ENCODE measurements around the gene TFAP2C.

The TFAP2C gene

DNA sequence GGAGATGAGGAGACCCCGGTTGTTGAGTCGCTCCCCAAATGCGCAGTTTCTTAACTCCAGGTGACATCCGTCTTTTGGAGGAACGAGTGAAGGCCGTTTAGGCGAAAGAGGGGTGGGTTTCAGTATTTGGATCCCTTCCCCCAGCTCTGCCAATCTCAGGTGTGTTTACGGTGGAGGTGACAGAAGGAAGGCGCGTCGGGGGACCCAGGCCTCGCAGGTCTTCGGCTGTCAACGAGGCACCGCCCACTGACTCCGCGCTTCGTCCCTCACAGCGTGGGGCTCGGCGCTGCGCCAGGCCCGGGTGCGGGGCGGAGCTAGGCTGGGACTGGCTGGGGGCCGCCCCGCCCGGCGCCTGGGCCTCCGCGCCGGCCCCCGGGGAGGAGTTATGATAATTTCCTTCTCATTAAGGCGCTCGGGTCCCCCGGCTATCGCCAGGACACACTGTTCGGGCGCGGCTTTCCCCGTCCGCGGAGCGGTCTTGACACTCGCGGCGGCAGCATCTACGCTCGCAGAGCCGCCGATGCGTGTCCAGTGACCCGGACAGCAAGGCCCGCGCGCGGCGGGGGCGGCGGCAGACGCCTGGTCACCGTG lies at the start of gene TFAP2C:
TSS of gene TFAP2C (plus strand) at position 434 of the 591 bp plus-strand sequence. CDS start 239 bp downstream, outside the sequence.
- no peak for DNase-seq (ENCODE audit: low read depth)

GRCh38 chr20:56580226-56580625 lies 48.9 kb upstream of the TFAP2C start:
- DNase-seq (ENCODE audit: low read depth): no peak

DNA sequence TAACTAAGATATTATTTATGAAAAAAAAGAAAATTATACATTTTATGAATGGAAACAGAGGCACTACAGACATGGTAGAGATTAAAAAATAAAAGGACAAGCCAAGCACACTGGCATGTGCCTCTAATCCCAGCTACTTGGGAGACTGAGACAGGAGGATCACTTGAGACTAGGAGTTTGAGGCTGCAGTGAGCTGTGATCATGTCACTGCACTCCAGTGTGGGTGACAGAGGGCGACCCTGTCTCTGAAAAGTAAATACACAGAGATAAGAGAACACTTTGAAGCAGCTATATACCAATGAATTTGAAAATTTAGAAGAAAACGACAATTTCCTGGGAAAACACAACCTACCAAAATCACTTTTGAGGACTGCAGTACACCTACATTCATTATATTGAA lies 47.4 kb upstream of the TFAP2C start:
- DNase-seq (ENCODE audit: low read depth): no peak

GRCh38 chr20:56582542-56582941 lies 46.6 kb upstream of the TFAP2C start:
- no peak for DNase-seq (ENCODE audit: low read depth)

DNA sequence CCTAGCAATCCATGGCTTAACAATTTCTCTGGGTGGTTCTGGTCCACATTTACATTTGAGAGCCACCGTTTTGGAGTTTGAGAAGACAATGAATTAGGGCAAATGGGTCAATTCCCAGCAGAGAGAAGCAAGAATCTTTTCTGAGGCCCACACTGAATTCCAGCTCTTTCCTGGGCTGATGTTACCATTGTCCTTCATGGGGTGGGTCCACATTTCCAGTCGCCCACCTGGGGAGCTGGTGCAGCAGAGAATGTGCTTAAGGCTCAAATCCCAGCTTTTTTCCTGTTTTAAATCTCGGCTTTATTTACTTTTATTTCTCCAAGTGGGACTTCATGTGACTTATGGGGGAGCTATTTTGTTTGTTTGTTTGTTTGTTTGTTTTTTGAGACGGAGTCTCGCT lies 44.2 kb upstream of the TFAP2C start:
- DNase-seq (ENCODE audit: low read depth): no peak

- DNase-seq (ENCODE audit: low read depth): no peak
These were observed 41.6 kb upstream of the TFAP2C start for GRCh38 chr20:56587307-56588041.

DNA sequence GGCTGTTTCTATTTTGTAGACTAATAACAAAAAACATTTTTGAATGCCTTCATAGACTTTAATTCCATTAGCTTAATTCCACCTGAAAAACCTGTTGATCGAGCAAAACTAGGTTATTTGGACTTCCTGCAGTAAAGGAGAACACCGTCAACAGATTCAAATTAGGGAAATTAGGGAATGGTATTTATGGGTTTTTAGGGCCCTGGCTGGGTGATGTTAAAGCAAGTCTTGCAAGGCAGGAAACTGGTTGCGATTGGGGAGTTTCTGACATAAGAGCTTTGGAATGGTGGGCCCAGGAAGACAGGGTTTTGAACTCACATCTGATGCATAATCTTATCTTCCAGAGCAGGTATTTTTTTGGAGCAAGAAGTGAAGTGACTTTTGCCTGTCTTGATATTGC lies 40.1 kb upstream of the TFAP2C start:
- DNase-seq (ENCODE audit: low read depth): no peak

GRCh38 chr20:56589633-56590032 lies 39.5 kb upstream of the TFAP2C start:
- DNase-seq (ENCODE audit: low read depth): no peak

DNA sequence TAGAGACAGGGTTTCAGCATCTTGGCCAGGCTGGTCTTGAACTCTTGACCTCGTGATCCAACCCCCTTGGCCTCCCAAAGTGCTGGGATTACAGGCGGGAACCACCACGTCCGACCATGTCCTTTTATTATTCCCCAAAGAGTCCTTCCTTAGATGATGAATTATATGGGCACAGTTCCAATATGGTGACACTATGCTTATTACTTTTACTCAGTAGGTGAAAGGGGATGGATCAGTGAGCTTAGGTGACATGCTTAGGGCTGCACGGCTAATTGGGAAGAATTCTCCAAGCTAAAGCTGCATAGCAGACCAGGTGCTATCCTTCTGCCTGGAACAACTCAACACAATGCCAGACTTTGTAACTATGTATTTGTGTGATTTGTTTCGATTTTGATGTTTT lies 38.2 kb upstream of the TFAP2C start:
- no peak for DNase-seq (ENCODE audit: low read depth)

DNA sequence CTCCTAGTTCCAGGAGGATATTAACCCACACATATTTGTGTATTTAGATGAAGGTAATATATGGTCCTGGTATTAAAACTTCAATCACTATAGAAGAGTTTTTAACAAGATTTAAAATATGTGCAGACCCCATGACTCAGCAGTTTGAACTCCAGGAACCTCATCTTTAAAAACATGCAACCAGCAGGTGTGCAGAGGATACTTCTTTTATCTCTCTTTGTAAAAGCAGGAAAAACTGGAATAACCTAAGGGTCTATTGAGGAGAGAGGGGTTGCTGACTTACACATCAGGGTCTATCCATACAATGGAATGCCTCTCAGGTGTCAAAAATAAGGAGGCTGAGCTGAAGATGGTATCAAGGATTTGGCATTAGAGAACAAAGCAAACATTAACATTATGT lies 36.9 kb upstream of the TFAP2C start:
- DNase-seq (ENCODE audit: low read depth): no peak

DNA sequence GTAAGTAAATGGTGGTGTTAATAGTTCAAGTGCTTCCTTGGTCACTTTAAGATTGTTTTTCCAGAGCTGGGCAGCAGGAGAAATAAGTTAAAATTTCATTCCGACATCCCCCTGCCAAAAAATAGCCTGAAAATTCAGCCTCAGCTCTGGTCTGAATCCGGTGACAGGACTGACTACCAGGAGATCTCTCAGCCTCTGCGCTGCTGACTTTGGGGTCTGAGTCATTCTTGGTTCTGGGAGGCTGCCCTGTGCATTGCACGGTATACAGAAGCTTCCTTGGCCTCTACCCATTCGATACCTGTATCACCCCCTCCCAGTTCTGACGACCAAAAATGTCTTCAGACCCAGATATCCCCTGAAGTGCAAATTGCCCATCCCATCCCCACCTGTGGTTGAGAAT lies 36.3 kb upstream of the TFAP2C start:
- DNase-seq (ENCODE audit: low read depth): no peak

GRCh38 chr20:56595746-56596475 lies 33.2 kb upstream of the TFAP2C start:
- no peak for DNase-seq (ENCODE audit: low read depth)

- DNase-seq (ENCODE audit: low read depth): no peak
These were observed 27.9 kb upstream of the TFAP2C start for GRCh38 chr20:56601166-56601565.

DNA sequence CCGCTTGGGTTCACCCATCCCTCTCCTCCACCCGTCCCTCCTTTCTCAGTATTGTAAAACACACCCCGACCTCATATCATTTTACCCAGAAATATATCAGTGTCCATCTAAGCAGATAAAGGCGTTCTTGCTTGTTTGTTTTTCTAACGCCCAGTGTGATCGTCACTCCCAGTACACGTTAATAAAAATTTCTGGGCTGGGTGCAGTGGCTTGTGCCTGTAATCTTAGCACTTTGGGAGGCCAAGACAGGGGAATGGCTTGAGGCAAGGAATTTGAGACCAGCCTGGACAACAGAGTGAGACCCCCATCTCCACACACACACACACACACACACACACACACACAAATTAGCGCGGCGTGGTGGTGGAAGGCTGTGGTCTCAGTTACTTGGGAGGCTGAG lies 24.4 kb upstream of the TFAP2C start:
- DNase-seq (ENCODE audit: low read depth): no peak

GRCh38 chr20:56605261-56605996 lies 23.7 kb upstream of the TFAP2C start:
- DNase-seq (ENCODE audit: low read depth): no peak

GRCh38 chr20:56606174-56606945 lies 22.7 kb upstream of the TFAP2C start:
- no peak for DNase-seq (ENCODE audit: low read depth)

GRCh38 chr20:56607061-56607704 lies 21.9 kb upstream of the TFAP2C start:
- no peak for DNase-seq (ENCODE audit: low read depth)

DNA sequence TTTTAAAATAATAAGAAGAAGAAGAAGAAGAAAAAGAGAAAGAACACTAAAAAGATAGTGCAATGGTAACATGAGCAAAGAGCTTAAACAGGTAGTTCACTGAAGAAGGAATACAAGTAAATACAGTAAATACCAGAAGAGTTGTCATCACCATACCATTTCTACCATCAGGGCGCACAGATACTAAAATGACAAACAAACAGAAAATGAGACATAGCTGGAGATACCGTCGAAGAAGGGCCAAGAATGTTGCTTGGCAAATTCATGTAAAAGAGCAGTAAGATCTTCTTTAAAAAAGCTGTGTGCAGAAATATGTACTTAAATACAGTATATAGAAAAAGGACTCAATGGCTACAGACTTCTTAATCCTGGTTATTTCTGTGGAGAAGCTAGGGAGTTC lies 20.7 kb upstream of the TFAP2C start:
- no peak for DNase-seq (ENCODE audit: low read depth)

GRCh38 chr20:56609321-56609720 lies 19.8 kb upstream of the TFAP2C start:
- no peak for DNase-seq (ENCODE audit: low read depth)

DNA sequence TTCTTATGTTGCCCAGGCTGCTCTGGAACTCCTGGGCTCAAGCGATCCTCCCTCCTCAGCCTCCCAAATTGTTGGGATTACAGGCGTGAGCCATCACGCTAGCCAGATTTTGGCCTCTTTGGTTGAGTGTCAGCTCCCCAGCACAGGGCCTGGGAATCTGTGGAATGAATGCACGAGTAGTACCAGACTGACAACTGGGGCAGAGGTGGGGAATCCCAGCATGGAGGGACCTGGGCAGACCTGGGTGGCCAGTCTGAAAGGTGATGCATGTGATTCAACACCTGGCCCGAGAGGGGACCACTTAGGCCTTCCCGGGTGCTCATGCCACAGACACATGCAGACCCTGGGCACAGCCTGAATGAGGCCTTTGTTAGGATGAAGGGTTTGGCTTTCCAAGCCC lies 19.0 kb upstream of the TFAP2C start:
- no peak for DNase-seq (ENCODE audit: low read depth)

DNA sequence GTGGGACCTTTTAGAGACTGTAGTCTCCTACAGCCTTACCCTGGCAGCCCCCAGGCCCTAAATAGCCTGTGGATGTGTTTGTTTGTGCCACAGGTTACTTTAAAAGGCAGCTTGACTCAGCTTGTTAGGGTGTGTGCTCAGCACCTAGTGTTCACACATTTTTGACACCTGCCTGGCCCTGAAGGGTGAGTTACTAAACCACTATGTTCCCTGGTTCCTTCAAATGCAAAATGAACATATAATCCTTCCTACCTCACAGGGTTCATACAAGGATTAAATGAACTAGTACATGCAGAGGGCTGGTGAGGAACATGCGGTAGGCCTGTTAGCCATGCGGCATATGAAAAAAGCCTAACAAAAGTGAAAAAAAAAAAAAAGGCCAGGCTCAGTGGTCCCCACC lies 14.9 kb upstream of the TFAP2C start:
- no peak for DNase-seq (ENCODE audit: low read depth)

All from stromal cell of bone marrow (primary cell).